DND-41 (cell line): ENCODE results near the gene ALKBH8.

Experiments used
- ATAC-seq: fragments of 200-7000 bp; cut with Tn5 transposase; 3 replicates; pipeline ENCODE4 v1.9.1; 2021; ENCODE audit warnings: low read depth; ENCODE audit not compliant: insufficient read depth
- DNase-seq: peaks from one replicate; pipeline ENCODE4 v3.0.0-alpha.2; 2020
- H2AFZ ChIP-seq: 2 replicates; pipeline ENCODE4 v1.6.0; 2012; ENCODE audit warnings: low read depth, low read length
- H3K27ac ChIP-seq: 2 replicates; pipeline ENCODE4 v1.5.1; 2012; ENCODE audit warnings: low read length, inconsistent platforms
- H3K27me3 ChIP-seq: fragments of 200-600 bp; sonication (generic); 2 replicates; pipeline ENCODE4 v1.6.0; 2012; ENCODE audit warnings: low read length, mild to moderate bottlenecking, inconsistent platforms; ENCODE audit not compliant: insufficient read depth, poor library complexity
- H3K36me3 ChIP-seq: 2 replicates; pipeline ENCODE4 v1.5.1; 2012; ENCODE audit warnings: low read length, inconsistent platforms; ENCODE audit not compliant: insufficient read depth
- H3K4me1 ChIP-seq: 2 replicates; pipeline ENCODE4 v1.5.1; 2012; ENCODE audit warnings: mild to moderate bottlenecking, low read length; ENCODE audit not compliant: insufficient read depth
- H3K4me2 ChIP-seq: 2 replicates; pipeline ENCODE4 v1.6.0; 2012; ENCODE audit warnings: mild to moderate bottlenecking, moderate library complexity, low read length, inconsistent platforms; ENCODE audit not compliant: insufficient read depth
- H3K4me3 ChIP-seq, 2 experiments: fragments of 200-600 bp in 1 of 2; shearing (Covaris generic) in 1 of 2; 2 replicates each; pipeline ENCODE4 v1.5.1; 2012 to 2016; ENCODE audit warnings: inconsistent platforms in 2 of 2, low read length in 2 of 2, mild to moderate bottlenecking in 2 of 2, low read depth in 1 of 2, moderate library complexity in 1 of 2
- H3K79me2 ChIP-seq: 2 replicates; pipeline ENCODE4 v1.6.0; 2012; ENCODE audit warnings: low read length, inconsistent platforms; ENCODE audit not compliant: insufficient read depth
- H3K9ac ChIP-seq: 2 replicates; pipeline ENCODE4 v1.6.0; 2012; ENCODE audit warnings: low read depth, mild to moderate bottlenecking, inconsistent platforms, low read length, moderate library complexity
- H3K9me3 ChIP-seq: 2 replicates; pipeline ENCODE4 v1.5.1; 2012; ENCODE audit warnings: low read length, moderate library complexity, mild to moderate bottlenecking, inconsistent platforms; ENCODE audit not compliant: insufficient read depth, severe bottlenecking
- H4K20me1 ChIP-seq: 2 replicates; pipeline ENCODE4 v1.6.0; 2012; ENCODE audit warnings: low read length; ENCODE audit not compliant: insufficient read depth
- CTCF ChIP-seq: IDR thresholded peaks from 2 replicates; pipeline ENCODE4 v1.5.1; 2012; ENCODE audit warnings: borderline replicate concordance, low read length, moderate library complexity, mild to moderate bottlenecking; ENCODE audit not compliant: poor library complexity, severe bottlenecking; ENCODE audit errors: extremely low read depth
- EZH2 ChIP-seq: IDR thresholded peaks from 3 replicates; pipeline ENCODE4 v1.6.1; 2012; ENCODE audit warnings: borderline replicate concordance, low read depth, mild to moderate bottlenecking, moderate library complexity, low read length, inconsistent platforms; ENCODE audit not compliant: severe bottlenecking

ALKBH8 gene

DNA sequence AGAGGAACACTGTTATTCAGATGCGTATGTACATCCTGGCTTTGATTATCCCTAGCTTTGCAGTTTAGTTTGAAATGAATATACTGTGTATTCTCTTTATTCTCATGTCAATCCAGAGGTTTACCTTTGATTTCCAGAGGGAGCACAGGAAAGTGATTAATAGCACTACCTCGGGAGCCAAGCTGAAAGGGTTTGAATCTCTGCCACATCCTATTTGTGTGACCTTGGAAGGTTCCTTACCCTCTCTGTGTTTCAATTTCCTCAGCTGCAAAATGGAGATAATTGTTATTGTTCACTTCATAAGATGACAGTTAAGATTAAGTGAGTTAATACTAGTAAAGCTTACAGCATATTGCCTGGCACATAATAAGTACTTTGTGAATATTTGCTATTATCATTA lies 43.3 kb upstream of the ALKBH8 start:
- TF ChIP-seq EZH2 (no peak), CTCF (no peak)
- DNase-seq = no peak

GRCh38 chr11:107606141-107606540 lies 40.6 kb upstream of the ALKBH8 start:
- H3K9ac ChIP-seq = no peak overlapping the region
- ATAC-seq = no peak
- H3K36me3 ChIP-seq = no peaks in the 10 kb centered on the region
- no peak overlapping the region for H3K4me3 ChIP-seq
- no peak for DNase-seq
- TF ChIP-seq EZH2 (no peak), CTCF (peak; percentile 16)
- H2AFZ ChIP-seq = no peak overlapping the region
- no peak overlapping the region for H3K4me2 ChIP-seq
- H3K79me2 ChIP-seq = no peaks in the 10 kb centered on the region
- H3K9me3 ChIP-seq = no peaks in the 10 kb centered on the region
- H4K20me1 ChIP-seq = no peaks in the 10 kb centered on the region
- H3K27me3 ChIP-seq = peaks cover 3% of the 10 kb centered on the region
- H3K27ac ChIP-seq = no peak overlapping the region
- no peaks in the 10 kb centered on the region for H3K4me1 ChIP-seq

More for the DNA sequence above, 43.3 kb upstream of the ALKBH8 start:
- Histone ChIP-seq H3K4me2 (no peak overlapping the region), H3K4me3 (no peak overlapping the region), H3K79me2 (no peaks in the 10 kb centered on the region), H3K27ac (no peak overlapping the region), H3K4me1 (no peaks in the 10 kb centered on the region), H3K27me3 (peaks cover 5% of the 10 kb centered on the region), H3K36me3 (no peaks in the 10 kb centered on the region), H3K9ac (no peak overlapping the region), H4K20me1 (no peaks in the 10 kb centered on the region), H2AFZ (no peak overlapping the region), H3K9me3 (no peaks in the 10 kb centered on the region)
- ATAC-seq = no peak

DNA sequence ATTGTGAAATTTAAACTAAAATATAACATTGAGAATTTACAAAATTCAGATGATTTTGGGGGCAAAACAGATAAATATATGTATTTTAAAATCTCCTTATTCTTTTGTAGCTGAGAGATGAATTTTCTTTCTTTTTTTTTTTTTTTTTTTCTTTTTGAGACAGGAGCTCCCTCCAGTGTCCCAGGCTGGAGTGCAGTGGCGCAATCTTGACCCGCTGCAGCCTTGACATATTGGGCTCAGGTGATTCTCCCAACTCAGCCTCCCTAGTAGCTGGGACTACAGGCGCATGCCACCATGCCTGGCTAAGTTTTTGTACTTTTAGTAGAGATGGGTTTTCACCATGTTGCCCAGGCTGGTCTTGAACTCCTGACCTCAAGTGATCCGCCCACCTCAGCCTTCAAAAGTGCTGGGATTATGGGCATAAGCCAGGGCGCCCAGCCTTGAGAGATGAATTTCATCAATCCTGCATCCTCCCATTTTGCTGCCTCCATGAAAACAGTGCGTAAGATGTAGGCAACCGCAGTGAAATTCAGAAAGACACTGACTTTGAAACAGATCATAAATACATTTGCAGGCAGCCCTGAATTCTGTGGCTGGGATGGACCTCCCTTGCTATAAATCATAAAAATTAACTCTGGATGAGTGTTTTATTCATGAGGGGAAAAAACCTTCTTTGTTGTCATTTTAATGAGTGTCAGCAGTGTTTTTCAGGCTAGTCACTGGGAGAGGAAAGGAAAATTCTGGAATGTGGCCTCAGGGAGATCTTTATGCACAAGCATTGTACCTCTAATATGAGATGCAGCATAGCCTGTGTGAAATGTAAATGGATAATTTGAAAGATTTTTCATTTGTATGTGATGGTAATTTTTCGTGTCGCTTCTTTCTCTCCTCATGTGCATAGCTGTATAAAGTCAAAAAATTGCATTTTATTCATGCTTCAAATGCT lies 39.8 kb upstream of the ALKBH8 start:
- ATAC-seq = no peak
- no peak for TF ChIP-seq CTCF
- no peak for TF ChIP-seq EZH2
- Histone ChIP-seq H4K20me1 (no peaks in the 10 kb centered on the region), H3K9me3 (no peaks in the 10 kb centered on the region), H2AFZ (no peak overlapping the region), H3K9ac (no peak overlapping the region), H3K4me1 (no peaks in the 10 kb centered on the region), H3K79me2 (no peaks in the 10 kb centered on the region), H3K4me2 (no peak overlapping the region), H3K27ac (no peak overlapping the region), H3K4me3 (no peak overlapping the region), H3K36me3 (no peaks in the 10 kb centered on the region), H3K27me3 (peaks cover 3% of the 10 kb centered on the region)
- DNase-seq = no peak
